ENCODE results near the gene ADAMTSL2.

ADAMTSL2 gene

DNA sequence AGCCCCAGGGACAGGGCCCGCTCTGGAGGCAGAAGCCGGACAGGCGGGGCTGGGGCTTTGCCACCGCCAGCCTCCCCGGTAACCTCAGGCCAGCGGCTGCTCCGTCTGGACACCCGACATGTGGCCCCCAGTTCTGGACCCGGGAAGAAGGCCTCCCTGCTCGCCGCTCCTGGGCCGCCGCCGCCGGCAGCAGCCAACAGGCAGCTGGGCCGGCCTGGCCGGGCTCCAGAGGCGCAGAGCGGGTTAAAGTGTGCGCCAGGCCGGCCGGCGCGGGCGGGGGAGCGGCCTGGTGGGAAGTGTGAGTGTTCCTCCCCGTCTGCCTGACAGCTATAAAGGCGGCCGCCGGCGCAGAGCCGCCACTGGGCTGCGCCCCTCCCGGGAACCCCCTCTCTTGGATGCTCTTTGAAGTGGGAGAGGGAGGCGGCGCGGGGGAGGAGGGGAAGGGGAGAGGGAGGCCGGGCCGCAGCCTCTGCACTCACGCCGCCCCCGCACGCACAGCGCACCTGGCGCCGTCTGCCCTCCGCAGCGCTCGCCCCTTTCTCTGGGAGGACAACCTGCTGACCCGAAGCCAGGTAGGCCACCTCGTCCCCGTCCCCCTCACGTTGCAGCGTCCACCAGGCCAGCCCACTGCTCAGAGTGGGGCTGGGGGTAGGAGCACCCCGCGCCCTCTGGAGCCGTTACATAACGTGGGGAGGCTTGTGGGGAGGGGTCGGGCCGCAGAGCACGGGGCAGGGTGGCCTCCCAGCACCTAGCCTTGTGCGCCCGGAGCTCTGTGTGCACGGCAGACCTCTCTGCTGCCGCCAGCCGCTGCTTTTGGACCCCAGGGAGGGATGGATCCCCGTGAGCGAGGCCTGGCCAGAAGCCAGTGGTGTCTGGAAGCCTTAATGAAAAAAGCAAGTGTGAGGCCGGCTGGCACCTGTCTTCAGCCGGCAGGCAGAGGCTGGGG, at the start of gene ADAMTSL2:
ADAMTSL2 (plus strand) TSS at position 359 of the 946 bp plus-strand sequence. CDS start 2,009 bp downstream, outside the sequence.
- peak; percentile 14 for DNase-seq

DNA sequence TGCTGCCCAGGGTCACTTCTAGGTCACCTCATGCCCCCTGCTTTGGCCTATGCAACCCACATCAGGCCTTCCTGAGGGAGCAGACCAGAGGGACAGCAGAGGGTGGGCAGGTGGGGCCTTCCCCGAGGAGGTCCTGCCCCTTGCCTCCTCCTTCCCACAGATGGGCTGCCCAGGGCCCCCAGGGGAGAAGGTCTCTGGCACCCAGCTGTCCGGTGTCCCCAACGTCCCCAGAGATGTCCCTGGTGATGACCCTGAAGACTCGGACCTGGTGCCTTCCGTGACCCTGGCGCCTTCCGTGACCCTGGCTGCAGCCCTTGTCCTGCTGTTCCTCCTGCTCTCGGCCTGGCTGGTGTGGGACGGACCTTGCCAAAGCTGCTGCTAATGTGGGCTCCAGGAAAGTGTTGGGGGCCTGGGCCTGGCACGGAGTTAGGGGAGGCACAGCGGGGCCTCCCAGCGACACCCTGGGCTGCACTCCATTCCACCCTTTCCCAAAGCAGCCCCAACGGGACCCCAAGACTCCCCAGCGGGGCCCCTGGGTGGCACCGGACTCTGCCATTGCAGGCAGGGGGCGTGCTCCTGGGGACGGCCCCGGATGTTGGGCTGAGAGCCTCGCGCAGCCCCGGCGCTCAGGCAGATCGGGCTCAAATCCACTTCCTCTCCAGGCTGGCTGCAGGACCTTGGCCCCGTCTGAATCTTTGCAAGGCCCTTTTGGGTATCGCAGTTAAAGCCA, 48.8 kb upstream of the ADAMTSL2 start:
- no peak for DNase-seq

DNA sequence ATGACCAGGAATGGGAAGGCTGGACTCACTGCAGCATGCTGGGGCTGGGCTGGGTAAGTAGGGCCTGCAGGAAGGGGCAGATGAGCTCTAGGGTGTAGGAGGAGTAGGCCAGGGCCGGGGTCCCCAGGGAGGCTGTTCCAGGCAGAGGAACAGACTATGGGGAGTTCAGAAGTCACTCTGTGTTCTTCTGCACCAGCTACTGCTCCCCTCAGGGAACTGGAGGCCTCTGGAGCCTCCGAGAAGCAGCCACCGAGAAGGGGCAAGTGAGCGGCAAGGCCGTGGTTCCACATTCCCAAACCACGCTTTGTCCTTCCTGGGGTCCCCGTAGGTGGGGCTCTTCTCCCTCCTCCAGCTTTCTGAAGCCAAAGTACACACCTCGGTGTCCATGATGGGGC, 47.2 kb upstream of the ADAMTSL2 start:
- no peak for DNase-seq

DNA sequence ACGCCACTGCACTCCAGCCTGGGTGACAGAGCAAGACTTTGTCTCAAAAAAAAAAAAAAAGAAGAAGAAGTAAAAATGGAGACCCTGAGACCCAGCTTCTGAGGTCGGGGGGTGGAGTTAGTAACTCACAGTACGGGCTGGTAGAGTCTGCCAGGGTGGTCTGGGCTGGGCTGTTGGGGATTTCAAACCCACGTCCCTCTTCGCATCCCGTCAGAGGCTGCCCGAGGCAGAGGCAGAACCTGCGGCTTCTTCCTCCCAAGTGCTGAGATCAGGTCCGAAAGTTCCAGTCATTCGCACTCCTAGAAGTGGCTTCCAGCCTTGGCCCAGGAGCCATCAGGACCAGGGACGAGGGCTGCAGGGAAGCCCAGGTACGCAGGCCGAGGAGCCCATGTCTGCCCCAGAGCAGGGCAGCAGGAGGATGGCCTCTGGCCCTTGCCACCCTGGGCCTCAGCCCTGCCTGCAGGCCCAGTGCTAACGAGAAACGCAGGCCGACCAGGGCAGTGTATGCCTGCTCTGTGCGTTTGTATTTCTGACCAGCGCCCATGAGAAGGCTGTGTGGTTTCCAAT, 45.7 kb upstream of the ADAMTSL2 start:
- DNase-seq: no peak

DNA sequence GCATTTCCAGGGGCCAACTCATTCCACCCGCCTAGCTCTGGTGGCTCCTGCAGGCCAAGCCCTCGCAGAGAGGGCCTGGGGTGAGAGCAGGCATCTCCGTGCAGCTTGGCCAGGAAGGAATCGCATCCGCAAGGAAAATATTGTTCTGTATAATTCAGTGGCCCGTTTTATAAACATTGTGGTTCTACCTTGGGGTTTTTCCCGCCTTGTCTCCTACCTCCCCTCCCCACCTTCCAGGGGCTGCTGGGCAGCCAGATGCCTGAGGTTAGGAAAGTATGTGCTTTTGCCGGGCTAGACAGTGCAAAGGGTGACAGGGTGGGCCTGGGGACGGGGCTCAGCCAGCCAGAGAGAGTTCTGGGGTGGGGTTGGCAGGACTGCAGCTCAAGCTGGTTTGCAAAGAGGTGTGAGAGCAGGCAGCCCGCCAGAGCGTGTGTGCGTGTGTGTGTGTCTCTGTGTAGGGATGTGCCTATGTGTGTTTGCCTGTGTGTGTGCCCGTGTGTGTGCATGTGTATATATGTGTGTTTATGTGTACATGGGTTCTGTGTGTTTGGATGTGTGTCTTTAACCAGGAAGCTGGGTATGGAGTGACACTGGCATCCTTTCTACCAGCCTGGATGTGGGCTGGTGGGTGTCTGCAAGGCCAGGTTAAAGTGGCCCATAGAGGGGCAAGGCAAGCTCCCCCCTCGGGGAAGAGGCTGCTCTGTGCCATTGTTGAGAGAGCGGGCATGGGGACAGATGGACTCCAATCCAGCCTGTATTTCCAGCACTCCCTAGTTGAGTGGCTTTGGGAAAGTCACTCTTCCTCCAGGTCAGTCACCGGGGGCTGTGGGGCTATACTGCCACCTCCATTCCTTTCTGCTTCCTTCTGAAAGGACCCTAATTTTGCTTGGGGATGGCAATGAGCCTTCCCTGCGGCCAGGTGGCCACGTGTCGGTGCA, 45.0 kb upstream of the ADAMTSL2 start:
- no peak for DNase-seq

DNA sequence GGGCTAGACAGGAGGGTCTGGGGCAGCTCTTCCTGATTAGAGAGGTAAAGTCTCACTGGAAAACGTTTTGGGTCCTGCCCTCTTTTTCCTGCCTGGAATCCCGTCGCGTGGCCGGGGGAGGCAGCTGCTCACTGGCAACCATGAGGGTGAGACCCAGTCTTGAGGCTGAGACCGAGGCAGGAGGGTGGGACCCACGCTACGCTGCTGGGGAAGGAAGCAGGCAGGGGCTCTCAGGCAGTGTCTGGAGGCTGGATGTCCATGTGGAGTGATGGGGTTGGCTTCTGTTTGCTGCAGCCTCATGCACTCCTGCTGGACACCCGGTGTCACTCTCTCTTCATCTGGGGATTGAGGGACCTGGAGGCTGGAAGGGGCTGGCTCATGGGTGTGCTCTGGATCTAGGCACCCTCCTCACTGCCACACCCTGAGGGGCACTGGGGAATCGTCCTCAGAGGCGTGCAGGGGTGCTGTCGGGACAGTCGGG, 44.3 kb upstream of the ADAMTSL2 start:
- DNase-seq: no peak

DNA sequence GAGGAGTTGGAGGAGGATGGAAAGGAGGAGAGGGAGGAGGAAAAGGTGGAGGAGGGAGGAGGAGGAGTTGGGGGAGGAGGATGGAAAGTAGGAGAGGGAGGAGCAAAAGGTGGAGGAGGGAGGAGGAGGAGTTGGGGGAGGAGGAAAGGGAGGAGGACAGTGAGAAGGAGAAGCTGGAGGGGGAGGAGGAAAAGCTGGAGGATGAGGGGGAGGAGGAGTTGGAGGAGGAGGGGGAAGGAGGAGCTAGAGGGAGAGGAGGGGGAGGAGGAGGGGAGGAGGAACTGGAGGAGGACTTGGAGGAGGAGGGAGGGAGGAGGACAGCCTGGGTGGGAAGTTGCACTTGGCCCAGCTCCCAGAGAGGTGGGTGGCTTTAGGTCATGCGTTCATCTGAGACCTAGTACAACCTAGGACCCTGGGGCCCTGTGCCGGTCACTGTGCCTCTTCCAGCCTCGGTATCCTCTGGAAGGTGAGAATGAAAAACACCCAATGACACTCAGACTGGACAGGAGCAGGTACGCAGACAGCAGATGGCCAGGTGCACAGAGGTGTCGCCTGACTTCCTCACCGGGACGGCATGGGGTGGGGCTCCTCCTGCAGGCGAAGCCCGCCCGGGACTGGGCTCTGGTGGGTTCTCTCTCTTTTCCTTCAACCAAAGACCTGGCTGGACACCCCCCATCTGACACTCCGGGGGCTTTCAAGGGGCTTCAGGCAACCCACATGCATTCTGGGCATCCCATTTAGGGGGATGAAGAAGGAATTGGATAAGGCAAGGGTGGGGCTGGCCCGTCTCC, 43.4 kb upstream of the ADAMTSL2 start:
- DNase-seq: no peak

DNA sequence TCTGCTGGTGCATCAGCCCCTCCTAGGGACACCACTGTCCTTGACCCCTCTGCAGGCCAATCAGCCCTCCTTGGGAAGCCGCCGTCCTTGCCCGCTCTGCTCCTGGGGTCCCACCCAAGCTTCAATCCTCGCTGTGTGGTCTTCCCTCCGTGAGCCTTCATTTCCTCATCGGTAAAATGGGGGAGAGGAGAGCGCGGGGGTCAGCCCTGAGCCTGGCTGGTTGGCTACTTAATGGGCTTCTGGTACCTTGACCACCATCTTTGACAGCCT, 42.9 kb upstream of the ADAMTSL2 start:
- no peak for DNase-seq

DNA sequence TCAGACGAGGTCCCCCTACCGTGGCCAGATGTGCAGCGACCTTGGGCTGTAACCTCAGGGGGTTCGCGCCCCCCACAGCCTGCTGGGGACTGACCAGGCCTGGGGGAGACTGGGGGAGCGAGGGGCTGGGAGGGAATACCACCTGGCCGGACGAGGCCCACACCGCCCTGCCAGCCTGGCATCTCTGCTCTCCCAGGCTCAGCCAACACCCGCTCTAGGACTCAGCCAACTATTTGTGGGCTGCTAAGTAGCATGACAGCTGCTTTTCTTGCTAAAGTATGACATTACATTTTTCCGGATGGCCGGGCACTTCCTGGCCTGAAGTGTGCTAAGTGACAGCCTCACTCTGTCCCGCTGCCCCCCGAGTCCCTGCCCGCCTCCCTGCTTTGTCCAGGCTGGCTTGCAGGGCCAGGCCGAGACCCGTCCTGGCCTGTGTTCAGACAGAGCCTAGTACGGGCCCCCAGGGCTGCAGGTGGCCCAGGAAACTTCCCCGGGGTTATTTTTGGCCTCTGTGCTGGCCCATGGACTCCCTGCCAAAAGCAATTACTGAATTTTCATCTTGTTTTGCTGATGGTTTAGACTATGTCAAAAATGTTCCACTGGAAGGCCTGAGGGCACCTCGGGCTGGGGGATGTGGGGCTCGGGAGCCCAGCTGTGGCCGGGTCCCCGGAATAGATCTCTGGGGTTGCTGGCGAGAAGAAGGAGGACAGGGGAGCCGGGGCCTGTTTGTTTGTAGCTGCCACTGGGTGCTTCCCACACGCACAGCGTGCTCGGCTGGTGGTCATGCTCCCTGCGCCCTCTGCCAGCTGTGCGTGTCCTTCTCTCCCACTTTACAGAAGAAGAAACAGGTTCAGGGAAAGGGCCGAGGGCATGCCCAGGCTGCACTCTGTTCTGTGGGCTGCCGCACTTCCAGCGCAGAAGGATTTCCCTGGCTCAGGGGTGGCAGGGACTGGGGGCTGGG, 42.2 kb upstream of the ADAMTSL2 start:
- no peak for DNase-seq

DNA sequence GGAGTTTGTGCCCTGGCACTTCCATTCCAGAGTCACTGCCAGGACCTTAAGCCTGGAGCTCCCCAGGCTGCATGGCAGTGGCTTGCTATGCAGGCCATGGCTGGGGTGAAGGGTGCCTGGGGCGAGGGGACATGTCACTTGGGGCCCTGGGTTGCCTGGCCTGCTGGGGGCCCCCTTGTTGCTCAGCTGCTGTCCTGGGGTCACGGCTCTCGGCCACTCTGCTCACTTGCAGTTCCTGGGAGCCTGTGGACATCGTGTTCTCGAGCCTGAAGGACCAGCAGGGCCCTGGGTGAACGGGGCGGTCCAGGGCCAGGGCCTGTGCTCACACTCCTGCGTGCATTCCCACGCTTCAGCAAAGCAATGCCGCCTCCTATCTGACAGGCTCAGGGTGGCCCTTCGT, 41.1 kb upstream of the ADAMTSL2 start:
- no peak for DNase-seq

DNA sequence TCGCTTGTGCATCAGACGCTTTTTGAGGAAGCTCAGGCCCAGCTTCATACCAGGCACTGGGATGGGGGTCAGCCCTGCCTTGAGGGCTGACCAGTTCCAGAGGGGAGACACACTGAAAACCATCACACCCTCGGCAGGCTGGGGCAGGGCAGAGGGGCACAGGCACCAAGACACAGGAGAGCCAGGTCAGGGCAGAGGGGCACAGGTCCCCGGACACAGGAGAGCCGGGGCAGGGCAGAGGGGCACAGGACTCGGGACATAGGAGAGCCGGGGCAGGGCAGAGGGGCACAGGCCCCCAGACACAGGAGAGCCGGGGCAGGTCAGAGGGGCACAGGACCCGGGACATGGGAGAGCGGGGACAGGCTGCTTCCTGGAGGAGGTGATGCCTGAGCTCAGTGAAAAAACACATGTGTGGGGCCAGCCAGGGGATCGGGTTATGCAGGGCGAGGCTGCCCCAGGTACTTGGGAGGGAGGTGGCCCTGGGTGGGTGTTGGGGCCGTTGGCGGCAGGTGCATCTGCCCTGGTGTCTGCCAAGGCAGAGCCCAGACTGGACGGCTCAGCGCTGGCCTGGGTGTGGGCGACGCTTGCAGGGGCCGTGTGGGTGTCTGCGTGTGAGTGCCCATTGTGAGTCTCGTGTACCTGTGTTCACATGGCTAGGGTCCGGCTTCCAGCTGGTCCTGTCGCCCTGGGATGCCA, 40.5 kb upstream of the ADAMTSL2 start:
- DNase-seq: no peak

DNA sequence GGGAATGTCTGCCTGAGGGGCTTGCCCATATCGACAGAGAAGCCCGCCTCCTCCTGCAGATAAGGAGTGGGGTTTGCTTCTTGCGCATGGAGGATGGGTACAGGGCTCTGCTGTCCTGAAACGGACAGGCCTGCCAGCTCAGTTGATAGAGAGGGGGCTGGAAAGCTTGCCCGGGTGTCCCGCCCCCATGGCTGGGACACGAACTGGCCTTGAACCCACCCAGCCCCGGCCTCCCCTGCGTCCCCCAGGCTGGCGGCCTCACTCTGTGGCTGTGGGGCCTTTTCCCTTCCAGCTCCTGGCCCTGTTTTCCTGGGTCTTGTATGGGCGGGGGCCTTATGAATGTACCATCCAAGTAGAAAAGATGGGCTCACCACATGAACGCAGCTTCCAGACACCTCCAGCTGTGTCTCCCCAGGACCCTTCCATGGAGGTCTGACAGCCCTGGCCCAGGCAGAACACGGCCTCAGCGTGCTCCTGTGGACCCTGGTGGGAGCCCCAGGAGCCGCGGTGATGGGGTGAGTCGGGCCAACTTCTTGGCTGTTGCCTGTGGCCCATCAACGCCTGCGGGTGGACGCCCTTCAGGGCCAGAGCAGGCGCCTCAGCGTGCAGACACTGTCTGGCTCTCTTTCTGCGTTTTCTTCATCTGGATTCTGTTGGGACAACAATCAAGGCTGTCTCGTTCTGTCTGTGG, 39.7 kb upstream of the ADAMTSL2 start:
- DNase-seq: no peak

DNA sequence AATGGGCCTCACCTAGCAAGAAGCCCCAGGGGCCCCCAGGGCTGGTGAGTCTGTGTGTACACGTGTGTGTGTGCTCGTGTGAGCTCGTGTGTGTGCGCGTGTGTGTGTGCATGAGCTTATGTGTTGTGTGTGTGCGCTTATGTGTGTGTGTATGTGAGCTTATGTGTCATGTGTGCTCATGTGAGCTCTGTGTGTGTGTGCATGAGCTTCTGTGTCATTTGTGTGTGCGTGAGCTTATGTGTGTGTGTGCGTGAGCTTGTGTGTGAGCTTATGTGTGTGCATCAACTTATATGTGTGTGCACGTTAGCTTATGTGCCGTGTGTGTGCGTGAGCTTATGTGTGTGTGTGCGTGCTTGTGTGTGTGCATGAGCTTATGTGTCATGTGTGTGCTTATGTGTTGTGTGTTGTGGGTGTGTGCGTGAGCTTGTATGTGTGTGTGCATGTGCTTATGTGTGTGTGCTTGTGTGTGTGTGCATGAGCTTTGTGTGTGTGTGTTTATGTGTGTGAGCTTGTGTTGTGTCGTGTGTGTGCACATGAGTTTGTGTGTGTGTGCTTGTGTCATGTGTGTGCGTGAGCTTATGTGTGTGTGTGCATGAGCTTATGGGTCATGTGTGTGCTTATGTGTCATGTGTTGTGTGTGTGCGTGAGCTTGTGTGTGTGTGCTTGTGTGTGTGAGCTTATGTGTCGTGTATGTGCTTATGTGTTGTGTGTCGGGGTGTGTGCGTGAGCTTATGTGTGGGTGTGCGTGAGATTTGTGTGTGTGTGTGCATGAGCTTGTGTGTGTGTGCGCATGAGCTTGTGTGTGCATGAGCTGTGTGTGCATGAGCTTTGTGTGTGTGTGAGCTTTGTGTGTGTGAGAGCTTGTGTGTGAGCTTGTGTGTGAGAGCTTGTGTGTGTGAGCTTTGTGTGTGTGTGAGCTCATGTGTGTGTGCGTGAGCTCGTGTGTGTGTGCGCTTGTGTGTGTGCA, 38.9 kb upstream of the ADAMTSL2 start:
- DNase-seq: no peak

DNA sequence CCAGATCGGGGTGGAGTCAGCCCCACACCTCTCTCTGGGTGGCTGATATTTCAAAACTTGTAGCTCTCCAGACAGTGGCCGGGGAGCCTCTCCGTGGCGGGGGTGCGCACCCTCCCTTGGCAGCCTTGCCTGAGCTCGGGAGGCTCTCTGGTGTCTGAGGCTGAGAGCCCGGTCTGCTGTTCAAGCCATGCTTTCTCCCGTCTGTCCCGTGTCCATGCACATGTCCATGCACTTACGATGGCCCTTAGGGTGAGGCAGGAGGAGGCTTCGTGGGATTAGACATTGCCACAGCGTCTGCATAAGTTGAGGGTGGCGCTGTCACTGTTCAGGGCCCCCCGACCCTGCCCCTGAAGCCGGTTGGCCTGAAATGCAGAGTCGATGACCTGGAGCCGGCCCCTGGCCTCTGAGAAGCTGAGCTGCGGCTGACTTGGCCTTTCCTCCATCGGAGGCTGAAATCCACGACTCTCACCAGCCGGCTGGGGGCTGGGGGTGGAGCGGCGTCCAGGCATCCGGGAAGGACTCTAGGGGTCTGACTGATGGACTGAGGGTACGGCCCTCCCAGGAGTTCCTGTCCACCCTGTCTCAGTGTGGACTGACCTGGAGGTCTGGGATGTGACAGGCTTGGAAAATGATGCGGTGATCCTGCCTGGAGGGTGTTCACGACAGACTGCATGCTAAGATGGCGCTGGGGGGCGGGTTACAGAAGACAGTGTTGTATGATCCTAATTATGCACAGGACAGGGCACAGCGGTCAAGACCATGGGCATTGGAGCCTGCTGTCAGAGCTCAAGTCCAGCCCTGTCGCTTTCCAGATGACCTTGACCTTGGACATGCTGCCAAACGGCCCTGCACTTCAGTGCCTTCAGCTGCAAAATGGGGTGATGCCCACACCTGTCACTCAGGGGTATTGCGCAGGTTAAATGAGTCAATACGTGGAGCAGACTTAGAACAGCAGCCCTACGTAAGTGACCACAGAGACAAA, 37.4 kb upstream of the ADAMTSL2 start:
- no peak for DNase-seq

DNA sequence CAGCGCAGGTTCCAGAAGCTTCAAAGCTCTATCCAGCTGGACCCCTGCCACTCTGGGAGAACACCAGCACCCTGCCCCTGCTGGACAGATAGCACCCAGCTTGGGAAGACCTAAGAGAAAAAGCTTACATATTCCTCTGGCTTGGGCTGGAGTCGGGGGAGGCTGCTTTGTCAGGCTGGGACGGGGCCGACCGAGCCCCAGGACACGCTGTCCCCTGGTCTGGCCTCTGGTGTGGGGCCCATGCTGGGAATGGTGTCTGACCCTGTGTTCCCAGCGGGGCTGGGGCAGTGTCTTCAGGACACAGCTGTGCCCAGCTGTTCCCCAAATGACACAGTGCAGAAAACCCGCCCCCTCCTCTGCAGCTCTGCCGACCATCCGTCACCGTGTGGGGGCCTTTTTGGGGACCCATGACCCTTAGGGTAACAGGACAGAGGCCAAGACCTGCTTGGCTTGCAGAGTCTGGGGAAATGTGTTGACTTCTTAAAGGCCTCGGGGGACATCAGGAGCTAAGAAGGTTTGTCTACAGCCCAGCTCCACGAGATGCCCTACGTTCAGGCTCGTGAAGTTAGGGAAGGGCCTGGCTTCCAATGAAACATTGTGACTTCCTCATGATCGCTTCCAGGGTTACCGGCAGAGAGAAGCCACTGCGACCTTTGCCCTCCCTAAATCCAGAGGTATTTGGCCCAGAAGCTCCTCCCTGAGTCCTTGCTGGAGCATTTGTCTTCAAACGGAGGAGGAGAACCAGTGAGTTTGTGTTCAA, 35.2 kb upstream of the ADAMTSL2 start:
- no peak for DNase-seq

DNA sequence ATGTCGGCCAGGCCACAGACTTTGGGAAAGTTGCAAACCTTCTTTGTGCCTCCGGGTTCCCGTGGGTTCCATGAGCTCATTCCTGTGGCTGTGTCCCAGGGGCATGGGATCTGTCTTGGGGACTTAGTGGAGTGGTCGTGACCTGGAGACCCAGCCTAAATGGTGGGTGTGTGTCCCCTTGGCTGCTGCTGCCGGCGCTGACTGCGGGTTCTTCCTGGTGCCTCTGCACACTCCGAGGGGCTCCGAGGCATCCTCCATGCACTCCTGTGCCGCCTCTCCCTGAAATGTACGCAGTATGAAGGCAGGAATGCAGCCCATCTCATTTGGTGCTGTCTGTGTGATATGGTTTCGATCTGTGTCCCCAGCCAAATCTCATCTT, 34.6 kb upstream of the ADAMTSL2 start:
- no peak for DNase-seq
